Loucy (cell line): ENCODE data around the gene COL4A4.

Experiments used
- CTCF ChIP-seq: fragments of 200-600 bp; sonication (generic); conservative IDR thresholded peaks from 2 replicates; pipeline ENCODE4 v1.5.1; 2014; ENCODE audit warnings: mild to moderate bottlenecking, antibody characterized with exemption, low read length
- EZH2phosphoT487 ChIP-seq: fragments of 200-600 bp; IDR thresholded peaks from 2 replicates; pipeline ENCODE4 v1.6.1; 2018; ENCODE audit warnings: antibody characterized with exemption, mild to moderate bottlenecking, moderate library complexity, borderline replicate concordance

GRCh38 chr2:227182765-227183164 is 18.8 kb upstream of the COL4A4 start:
- TF ChIP-seq CTCF, result no peak
- TF ChIP-seq EZH2phosphoT487, result no peak
